ENCODE results near the gene SYDE2.

DNA sequence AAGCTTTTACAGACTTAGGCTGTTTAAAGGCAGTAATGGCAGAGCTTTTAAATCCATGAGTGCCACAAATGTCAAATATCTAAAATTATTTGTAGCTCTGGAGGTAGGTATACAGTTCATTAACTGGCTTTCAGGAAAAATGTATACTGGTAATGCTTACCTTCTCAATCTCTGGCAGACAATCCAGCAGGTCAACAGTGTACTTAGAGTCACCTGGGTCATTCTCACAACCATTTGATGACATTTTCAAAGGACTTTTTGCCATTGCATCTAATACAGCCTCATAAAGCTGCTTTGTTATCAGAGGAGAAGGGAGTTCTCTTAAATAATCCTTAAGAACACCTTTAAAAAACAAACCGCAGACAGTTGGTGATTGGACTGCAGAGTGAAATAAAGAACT, 31.9 kb downstream of the SYDE2 start:
- TF ChIP-seq PURB (CRISPR knock-in tag; IDR thresholded peaks at IDR 0.05; ENCODE audit: low read depth) = no peak
- TF ChIP-seq HDAC1 (IDR thresholded peaks at IDR 0.05) = no peak
- TF ChIP-seq FOXM1 (IDR thresholded peaks at IDR 0.05; ENCODE audit: low read depth) = no peak
- no peak for TF ChIP-seq FOXM1 (CRISPR knock-in tag; IDR thresholded peaks at IDR 0.05; ENCODE audit: low read depth)
- no peak for TF ChIP-seq LARP7 (IDR thresholded peaks at IDR 0.05)
- no peak for TF ChIP-seq U2AF1 (optimal IDR thresholded peaks at IDR 0.05; ENCODE audit: low read depth, low read length)
- no peak for TF ChIP-seq CUX1 (CRISPR knock-in tag; IDR thresholded peaks at IDR 0.05)
- TF ChIP-seq ZBTB5 (IDR thresholded peaks at IDR 0.05) = no peak
- TF ChIP-seq ATF7 (IDR thresholded peaks at IDR 0.05) = no peak
